ENCODE results near the gene NELL2.
"Not testable (repeated sequence)": the region's sequence is repeated elsewhere in the genome, so short reads cannot be mapped to it uniquely, and the experiment has no call there.

Gene NELL2

DNA sequence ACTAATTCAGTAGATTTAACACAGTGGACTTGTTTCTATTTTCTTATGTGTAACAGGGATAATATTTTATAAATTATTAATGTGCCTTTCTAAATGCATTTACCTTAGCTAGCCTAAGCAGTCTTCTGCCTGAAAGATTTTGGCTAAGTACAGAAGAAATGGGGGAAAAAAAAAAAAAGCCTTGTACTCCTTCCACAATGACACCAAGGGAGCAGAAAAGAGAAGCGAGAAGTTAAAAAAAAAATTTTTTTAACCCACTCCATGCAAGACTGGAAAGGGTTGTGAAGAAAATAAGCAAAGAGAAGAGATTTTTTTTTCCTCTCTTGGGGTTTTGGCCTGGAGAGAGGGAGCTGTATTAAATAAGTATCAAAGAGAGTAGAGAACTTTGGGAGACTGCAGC is 28.7 kb downstream of the NELL2 start:
- DNase-seq, result no peak

DNA sequence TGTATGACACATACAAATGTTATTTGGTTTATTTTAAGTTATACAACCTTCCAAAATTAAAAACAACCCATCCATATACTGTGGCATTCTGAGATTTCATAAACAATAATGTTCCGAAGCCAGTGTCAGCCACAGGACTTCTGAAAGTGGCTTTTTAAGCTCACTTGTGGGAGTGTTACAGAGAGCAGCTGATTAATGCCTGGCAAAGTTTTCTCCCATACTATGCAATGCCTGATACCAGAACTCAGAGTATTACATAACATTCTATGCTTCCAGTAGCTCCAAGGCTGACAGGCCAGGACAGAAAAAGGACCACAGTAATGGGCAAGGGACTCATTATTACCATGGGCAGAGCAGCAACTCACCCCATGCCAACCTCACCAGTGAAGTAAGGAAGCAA is 29.3 kb downstream of the NELL2 start:
- no peak for DNase-seq

DNA sequence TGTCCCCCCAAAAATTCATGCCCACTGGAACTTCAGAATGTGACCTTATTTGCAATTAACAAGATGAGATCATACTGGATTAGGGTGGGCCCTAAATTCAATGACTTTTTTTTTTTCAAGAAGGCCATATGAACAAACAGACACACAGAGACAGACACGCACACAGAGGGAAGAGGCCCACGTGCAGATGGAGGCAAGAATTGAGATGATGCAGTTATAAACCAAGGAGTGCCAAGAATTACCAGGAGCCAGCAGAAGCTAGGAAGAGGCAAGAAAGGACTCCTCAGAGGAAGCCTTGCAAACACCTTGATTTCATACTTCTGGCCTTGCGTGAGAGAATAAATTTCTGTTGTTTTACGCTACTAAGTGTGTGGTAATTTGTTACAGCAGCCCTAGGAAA is 33.4 kb downstream of the NELL2 start:
- DNase-seq, result no peak

DNA sequence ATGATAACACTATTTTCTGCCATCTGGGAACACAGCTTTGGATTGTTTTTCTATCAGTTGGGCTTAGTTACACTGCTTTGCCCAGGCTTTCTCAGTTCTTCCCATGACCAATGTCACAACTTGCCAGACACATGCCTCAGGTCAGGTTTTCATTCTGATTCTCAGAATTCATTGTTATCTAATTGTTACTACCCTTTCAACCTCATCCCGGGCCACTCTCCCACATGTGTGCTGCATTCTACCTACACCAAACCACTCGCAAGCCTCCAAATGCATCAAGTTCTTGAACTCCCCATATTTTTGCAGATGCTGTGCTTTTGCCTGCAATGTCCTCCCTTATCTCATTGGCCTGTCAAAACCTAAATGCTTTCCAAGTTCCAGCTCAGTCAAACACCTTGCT is 36.3 kb downstream of the NELL2 start:
- no peak for DNase-seq

DNA sequence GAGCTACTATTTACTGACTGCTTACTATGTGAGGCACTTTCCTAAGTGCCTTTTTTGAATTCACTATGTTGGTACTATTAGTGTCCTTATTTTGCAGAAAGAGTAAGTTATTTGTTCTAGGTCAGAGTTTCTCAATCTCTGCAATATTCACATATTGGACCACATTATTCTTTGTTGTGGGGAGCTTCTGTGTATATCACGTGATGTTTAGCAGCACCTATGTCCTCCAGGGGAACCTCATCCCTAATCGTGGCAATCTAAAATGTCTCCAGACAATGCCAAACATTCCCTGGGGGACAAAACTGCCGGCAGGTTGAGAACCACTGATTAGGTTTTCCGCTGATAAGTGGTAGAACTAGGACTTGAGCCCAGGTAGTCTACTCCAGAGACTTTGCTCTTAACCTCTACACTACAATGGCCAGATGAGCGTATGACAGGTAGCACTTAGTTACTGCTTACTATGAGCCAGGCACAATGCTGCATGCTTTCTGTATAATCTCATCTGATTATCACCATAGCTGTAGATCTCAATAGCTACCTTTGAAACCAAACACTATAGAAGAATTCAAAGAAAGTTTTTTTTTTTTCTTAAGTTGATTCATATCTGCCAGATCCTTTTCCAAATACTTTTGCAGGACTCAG is 38.9 kb downstream of the NELL2 start:
- peak in 1 of 5 experiments; percentile 50 for DNase-seq

DNA sequence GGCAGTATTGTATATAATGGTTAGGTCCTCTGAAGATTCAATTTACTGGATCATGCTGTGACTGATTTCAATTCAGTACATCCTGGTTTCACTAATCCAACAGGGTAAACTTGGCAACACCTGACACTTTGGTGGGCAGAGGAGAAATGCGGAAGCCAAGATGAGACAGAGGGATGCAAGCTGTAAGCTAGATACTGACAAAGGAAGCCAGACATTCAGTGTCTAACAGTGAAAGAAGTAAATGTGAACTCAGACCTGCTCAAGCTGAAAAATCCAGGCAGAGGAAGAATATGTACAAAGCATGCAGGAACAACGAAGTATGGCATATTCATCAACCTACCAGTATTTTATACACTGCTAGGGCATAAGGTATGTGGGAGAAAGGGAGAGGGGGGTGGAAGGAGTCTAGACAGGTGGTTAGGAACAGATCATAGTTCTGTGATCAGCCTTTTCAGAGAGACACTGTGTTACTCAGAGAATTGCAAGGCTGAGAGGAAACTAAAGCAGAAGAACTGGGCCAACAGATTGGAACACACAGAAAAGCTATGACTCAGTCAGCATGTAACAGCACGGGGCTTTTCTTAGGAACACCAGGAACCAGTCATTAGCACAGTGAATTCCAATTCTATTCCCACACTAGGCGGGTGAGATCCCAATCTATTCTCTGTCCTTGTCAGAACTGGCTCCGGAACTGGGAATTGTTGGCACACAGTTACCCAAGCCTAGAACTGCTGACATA is 40.3 kb downstream of the NELL2 start:
- DNase-seq, result peak in 1 of 5 experiments; percentile 20

DNA sequence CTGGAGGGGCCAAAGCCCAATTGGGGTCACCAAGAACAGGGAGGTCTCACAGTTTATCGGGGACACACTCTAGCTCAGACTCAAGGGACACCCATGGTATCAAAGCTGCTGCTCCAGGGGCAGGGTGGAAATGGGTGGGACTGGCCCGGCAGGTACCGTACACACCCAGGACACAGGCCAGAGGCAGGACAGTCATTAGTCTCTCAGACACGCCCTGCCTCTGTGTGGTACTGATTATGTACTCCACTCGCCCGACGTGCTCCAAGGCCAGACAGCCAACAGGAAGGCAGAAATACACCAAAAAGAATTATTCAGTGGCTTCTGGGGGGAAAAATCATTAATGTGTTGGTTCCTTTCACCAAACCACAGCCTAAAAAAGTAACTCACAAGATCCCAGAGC is 41.1 kb downstream of the NELL2 start:
- not testable (repeated sequence) for DNase-seq

DNA sequence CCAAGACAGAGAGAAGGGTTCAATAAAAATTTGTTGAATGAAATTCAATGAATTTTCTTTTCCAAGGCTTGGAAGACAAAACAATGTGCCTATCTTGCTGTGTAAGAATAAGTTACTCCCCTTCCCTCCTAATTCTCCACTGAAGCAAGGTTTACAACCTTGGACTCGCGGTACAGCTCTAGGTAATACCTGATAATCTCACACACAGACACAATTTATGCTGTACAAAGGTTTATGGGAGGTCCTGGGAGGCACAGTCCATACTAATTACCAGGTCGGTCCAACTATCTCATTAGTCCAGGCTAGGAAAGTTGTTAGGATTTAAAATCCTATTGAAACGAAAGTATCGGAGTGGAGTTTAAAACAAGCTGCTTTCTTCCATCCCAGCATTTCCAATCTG is 42.6 kb downstream of the NELL2 start:
- no peak for DNase-seq

DNA sequence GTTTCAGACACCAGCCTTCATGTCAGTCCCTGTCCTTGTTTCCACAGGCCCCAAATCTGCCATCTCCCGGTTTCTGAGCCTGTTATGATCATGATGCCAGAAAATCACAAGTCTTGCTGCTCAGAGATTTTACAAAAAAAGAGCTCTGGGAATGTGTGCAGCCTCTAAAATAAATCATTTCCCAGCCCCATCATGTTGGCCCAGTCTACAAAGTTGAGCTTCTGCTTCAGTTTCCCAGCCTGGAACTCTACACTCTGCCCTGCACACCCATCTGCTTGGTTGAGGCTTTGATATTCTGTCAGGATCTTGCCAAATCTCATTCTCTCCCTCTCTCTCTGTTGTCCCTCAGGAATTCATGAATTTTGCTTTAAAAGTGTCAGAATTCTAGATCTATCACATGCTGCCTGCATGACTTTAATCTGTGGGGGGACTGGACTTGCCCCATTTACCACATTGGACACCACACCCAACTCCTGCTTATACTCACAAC is 45.5 kb downstream of the NELL2 start:
- no peak for DNase-seq

DNA sequence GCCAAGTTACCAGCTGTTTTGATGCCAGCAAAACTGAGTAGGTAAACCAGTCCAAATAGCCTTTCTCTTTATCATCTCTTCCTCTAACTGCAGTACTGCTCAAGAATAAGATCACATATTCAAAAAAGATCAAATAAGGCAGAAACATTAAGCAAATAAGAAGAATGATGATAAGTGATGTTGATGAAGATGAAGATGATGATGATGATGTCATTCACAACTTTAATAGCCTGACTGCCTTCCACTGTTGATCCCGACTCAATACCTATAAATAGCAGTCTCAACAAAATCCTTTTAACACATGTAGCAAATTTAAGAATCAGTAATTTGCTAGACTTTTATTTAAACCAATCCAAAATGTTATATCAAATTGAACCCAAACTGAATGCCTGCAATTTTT is 47.1 kb downstream of the NELL2 start:
- DNase-seq, result no peak

DNA sequence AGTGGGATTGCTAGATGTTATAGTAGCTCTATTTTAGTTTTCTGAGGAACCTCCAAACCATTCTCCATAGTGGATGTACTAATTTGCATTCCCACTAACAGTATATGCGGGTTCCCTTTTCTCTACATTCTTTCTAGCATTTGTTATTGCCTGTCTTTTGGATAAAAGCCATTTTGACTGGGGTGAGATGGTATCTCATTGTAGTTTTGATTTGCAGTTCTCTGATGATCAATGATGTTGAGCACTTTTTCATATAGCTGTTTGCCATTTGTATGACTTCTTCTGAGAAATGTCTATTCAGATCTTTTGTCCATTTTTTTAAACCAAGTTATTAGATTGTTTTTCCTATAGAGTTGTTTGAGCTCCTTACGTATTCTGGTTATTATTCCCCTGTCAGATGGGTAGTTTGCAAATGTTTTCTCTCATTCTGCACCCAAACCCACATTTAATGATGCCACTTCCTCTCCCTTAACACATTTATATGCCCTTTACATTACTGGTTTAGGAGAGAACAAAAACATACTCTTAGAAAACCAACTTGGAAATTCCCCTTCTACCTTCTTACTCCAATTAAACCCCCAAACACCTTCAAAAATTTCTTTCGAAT is 48.2 kb downstream of the NELL2 start:
- DNase-seq, result peak in 2 of 5 experiments; percentile 67 to 80

DNA sequence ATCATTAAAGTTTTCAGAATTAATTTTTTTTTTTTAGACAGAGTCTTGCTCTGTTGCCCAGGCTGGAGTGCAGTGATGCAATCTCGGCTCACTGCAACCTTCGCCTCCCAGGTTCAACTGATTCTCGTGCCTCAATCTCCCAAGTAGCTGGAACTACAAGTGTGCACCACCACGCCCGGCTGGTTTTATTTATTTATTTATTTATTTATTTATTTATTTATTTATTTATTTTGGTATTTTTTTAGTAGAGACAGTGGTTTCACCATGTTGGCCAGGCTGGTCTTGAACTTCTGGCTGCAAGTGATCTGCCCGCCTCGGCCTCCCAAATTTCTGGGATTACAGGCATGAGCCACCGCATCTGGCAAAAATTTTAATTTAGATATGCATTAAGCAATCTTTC is 54.4 kb downstream of the NELL2 start:
- DNase-seq, result not testable (repeated sequence)

DNA sequence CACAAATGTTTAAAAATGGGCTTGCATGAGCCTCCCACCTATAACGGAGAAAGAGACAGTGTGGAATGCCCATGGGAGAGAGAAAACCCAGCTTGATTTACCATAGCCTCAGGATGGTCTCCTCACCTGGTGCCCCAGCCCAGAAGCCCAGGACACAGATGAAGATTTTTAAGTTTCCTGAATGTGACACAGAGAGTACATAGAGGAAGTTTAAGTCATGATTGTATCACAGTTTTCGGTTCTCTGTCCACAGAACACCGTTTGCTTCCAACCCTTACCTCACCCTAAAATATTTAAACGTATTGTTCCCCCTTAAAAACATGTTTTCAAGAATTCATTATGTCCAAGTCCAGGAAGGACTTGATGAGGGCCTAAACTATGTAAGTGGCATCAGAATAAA is 56.2 kb downstream of the NELL2 start:
- no peak for DNase-seq

DNA sequence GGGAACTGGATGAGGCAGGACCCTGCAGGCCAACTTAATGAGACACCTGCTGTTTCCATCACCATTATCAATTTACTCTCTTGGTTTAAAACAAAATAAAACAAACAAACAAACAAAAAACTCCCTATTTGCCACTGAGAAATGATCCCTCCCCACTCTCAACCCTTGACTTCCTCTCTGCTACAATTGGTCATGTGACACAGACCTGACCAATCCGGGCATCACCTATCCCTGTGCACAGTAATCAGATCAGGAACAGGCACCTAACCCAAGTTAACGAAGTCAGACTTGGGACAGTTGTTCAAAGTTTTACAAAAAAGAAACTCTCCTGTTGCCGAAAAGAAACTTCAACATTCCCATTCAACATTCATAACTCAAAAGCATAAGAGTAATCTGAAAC is 58.4 kb downstream of the NELL2 start:
- DNase-seq, result no peak

DNA sequence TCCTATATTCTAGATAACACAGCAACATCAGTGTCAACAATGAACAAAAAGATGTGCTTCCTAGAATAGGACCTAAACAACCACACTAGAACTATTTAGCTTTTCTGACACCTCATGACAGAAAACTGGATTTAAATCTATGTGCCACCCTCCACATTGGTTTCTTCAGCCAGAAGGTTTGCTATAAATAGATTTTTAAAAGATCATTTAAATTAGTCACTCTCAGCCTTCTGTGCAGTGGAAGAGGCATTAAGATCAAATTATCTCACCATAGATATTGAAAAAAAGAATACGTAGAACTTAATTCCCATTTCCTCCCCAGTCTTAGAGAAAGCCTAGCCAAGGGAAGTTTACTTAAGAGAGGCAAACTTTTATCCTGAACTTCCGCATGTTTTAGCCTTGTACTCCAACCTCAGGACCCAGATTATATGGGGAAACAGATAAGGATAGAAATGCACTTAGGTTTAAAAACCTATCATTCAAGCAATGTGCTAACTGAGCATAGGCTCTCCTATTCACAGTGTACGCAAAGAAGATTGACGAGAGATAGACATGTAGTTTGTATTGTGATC is 59.6 kb downstream of the NELL2 start:
- DNase-seq, result no peak

DNA sequence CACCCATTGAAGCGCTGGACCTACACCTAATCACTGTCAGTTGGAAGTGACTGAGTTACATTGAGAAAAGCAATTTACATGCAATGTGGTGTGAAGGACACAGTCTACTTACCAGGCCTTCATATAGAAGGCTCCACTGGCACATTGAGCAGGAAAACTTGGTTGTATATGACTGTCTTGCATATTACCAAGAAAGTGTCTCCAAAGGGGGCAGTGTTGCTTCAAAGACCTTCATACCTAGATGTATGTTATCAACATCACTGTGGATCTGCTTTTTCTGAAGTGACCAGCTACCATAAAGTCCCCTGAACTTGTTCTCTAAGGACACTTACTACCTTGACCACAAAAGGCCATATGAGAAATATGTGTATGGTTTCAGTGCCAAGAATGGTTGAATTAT is 64.1 kb downstream of the NELL2 start:
- peak in 2 of 5 experiments; percentile 37 to 71 for DNase-seq

DNA sequence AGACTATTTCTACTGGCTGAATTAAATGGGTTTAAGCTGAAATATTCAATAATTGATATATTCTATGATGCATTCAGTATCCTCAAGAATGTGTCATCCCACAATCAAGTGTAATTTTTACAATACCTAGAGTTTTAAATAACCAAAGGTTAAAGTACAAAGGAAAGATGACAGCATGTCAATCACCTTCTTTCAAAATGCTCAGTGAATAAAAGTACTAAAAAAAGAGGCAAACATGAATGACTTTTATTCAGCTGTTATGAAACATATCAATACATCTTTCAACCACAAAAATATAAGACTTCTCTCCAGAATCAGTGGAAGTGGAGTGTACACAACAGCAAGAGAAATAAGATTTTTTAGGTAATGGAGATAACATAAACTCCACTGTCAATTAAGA is 72.0 kb downstream of the NELL2 start:
- no peak for DNase-seq

DNA sequence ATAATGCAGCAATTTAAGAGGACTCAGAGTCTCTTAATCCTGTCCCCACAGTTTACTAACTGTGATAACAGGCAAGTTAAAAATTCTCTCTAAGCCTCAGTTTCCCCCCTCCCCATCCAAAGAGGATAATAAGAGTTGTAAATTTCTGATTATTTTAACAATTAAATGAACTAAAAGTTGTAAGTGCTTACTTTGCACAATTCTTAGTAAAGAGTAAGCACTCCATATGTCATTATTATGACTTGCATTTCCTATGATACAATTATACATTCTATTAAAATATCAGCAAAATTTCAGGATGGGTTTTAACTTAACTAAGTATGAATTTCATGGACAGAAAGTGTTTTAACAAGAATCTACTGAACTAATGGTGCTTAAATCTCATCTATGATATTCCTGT is 80.1 kb downstream of the NELL2 start:
- no peak for DNase-seq

DNA sequence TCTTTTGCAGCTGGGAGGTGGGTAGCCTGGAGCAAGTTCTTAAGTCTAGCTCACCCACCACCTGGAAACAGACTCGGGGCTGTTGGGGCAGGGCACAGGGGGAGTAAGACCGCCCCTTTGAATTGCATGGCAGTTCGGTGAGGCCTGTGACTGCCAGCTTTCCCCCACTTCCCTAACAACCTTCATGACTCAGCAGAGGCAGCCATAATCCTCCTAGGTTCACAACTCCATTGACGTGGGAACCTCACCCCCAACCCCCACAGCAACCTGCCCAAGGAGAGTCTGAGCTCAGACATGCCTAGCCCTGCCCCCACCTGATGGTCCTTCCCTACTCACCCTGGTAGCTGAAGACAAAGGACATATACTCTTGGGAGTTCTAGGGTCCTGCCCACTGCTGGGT is 87.4 kb downstream of the NELL2 start:
- no peak for DNase-seq

DNA sequence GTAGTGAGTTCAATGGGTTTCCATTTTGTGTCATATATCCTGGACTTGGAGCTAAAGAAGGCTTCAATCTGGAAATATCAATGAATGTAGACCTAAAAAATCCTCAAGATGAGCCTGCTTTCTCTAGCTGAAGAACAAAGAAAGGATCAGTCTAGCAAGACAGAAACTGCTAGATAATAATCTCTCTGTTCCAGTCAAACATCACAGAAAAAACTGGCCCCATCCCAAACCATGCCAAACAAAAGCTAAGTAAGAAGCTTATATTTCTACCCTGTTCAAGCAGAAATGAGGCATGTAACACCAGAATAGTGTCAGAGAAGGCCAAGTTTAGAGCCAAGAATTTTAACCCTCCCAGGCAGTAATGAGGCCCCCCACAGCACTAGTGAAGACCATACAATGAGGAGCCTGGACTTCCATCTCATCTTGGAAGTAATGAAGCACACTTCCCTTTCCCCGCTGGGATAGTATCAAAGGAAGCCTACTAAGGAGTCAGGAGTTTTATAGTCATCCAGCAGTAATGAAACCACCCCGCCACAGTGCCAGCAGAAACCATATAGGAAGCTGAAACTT is 95.8 kb downstream of the NELL2 start:
- no peak for DNase-seq

DNA sequence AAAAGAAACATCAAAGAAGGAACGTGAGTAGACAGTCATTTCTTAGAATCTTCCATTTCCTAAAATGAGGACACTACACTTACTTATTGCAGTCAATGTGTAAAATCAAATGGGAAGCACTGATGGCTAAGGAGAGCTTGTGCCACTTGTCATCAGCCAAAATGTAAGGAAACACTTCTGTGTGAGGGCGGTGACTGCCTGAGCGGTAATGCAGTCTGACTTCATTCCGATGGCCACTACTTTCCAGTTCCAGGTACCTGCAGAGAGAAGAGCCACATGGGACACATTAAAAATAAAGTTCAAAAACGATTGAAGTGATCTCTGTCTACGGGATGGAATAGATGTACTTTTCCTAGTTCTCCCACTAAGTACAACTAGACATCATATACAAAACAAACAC is 96.3 kb downstream of the NELL2 start:
- DNase-seq, result no peak

DNA sequence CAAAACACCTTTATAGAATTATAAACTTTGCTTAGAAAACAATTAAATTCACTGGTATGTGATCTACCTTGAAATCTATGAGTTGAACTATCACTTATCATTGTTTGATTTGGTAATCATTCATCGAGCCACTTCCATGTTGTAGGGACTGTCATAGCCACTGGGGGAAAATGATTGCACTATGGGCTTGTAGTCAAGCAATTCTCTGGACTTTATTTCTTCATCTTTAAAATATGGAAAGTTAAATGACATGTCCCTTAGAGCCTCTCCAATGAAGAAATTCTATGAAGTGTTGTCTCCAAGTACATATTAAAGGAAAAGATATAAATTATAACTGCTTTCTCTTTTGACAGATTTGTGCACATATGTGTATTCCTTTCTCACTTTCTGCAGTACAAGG is 97.3 kb downstream of the NELL2 start:
- no peak for DNase-seq

DNA sequence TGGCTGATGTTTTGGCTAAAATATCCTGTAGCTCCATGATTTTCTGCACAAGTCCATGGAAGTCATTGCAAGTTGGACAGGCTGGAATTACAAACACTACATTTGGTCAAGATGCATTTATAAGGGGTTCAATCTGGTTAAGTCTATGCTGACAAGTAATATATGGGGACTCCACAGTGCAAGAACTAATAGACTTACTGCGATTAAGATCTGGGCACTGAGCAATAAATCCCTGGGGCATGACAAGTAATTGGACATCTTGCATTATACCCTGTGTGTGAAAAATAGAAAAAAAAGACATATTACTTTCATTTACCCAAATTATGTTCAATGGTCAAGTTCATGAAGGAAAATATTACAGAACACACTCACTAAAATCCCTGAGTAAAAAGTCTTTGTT is 99.1 kb downstream of the NELL2 start:
- DNase-seq, result no peak

Data from T-helper 2 cell (primary cell).